Measurements from ENCODE around the gene SUMF2. TPM values are rescaled to one million over a fixed set of nuclear protein-coding genes. Genes with fewer than 3 reads are reported as not detected.
"Not testable (repeated sequence)": the region's sequence is repeated elsewhere in the genome, so short reads cannot be mapped to it uniquely, and the experiment has no call there.

SUMF2 gene
- total RNA-seq, 4 donors from 2014 or later = 61.2 to 110 (median 86.5) TPM

DNA sequence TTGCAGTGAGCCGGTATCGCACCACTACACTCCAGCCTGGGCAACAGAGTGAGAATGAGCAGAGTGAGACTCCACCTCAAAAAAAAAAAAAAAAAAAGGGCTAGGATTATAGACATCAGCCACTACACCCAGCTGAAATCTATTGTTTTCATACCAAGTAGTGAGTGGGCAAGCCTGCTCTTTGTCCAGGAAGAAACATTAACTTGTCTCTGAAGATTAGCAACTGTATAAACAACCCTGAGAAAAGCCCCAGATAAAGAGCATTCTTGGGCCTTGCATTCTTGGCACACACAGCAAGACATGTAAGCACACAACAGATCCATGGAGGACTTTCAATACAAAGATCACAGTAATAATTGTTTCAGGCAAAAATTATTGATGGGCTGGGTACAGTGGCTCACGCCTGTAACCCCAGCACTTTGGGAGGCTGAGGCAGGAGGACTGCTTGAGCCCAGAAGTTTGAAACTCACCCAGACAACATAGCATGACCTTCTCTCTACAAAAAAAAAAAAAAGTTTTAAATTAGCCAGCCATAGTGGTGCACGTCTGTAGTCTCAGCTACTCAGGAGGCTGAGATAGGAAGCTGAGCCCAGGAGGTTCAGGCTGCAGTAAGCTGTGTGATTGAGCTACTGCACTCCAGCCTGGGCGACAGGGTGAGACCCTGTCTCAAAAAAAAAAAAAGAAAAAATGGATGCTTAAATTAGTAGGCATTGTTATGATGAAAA lies 17.2 kb upstream of the SUMF2 start:
- intact Hi-C loops (cut with DNase I; ENCODE audit: low total_unique reads) = no loop called here
- Histone ChIP-seq H3K27ac (peak overlapping the region; percentile 64 to 81), H3K4me3 (no peak overlapping the region), H3K36me3 (no peaks in the 10 kb centered on the region), H3K27me3 (no peaks in the 10 kb centered on the region), H3K4me1 (no peaks in the 10 kb centered on the region), H3K9me3 (no peaks in the 10 kb centered on the region)
- TF ChIP-seq POLR2A (IDR thresholded peaks at IDR 0.05) = no peak
- TF ChIP-seq, protein P1, sequence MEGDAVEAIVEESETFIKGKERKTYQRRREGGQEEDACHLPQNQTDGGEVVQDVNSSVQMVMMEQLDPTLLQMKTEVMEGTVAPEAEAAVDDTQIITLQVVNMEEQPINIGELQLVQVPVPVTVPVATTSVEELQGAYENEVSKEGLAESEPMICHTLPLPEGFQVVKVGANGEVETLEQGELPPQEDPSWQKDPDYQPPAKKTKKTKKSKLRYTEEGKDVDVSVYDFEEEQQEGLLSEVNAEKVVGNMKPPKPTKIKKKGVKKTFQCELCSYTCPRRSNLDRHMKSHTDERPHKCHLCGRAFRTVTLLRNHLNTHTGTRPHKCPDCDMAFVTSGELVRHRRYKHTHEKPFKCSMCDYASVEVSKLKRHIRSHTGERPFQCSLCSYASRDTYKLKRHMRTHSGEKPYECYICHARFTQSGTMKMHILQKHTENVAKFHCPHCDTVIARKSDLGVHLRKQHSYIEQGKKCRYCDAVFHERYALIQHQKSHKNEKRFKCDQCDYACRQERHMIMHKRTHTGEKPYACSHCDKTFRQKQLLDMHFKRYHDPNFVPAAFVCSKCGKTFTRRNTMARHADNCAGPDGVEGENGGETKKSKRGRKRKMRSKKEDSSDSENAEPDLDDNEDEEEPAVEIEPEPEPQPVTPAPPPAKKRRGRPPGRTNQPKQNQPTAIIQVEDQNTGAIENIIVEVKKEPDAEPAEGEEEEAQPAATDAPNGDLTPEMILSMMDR (IDR thresholded peaks at IDR 0.05) = no peak
- DNase-seq = no peak

- H3K27ac ChIP-seq = peak overlapping the region; percentile 64 to 81
- intact Hi-C loops (cut with DNase I; ENCODE audit: low total_unique reads); H3K4me1 ChIP-seq: not testable (repeated sequence)
Observed at GRCh38 chr7:56047446-56048116, 16.5 kb upstream of the SUMF2 start.

DNA sequence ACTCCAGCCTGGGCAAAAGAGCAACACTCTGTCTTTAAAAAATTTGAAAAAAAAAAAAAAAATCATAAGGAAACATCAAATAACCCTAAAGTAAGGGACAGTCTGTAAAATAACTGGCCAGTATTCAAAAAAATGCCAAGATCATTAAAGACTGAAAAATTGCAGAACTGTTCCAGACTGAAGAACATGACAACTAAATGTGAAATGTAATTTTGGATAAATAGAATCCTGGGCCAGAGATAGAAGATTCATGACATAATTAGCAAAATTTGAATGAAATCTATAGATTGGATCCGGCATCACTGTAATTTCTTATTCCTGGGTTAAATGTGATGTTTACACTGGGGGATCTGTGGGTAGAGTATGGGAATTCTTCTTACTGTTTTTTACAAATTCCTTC lies 15.8 kb upstream of the SUMF2 start:
- Histone ChIP-seq H3K36me3 (no peaks in the 10 kb centered on the region), H3K9me3 (no peaks in the 10 kb centered on the region), H3K4me3 (no peak overlapping the region), H3K27ac (peak overlapping the region; percentile 64 to 81), H3K27me3 (no peaks in the 10 kb centered on the region), H3K4me1 (no peaks in the 10 kb centered on the region)
- TF ChIP-seq, protein P1 (IDR thresholded peaks at IDR 0.05) = no peak
- TF ChIP-seq POLR2A (IDR thresholded peaks at IDR 0.05) = no peak
- DNase-seq = no peak
- intact Hi-C loops (cut with DNase I; ENCODE audit: low total_unique reads) = no loop called here

More at GRCh38 chr7:56047446-56048116, 16.5 kb upstream of the SUMF2 start:
- not testable (repeated sequence) for H3K36me3 ChIP-seq, H3K4me3 ChIP-seq, H3K9me3 ChIP-seq, DNase-seq, H3K27me3 ChIP-seq

DNA sequence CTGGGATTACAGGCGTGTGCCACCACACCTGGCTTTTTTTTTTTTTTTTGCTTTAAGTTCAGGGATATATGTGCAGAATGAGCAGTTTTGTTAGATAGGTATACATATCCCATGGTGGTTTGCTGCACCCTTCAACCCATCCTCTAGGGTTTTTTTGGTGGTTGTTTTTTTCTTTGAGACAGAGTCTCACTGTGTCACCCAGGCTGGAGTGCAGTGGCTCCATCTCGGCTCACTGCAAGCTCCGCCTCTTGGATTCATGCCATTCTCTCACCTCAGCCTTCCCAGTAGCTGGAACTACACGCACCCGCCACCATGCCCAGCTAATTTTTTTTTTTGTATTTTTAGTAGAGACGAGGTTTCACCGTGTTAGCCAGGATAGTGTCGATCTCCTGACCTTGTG lies 15.3 kb upstream of the SUMF2 start:
- DNase-seq; H3K4me3 ChIP-seq; H3K4me1 ChIP-seq; H3K27me3 ChIP-seq; intact Hi-C loops (cut with DNase I; ENCODE audit: low total_unique reads); H3K9me3 ChIP-seq; H3K36me3 ChIP-seq: not testable (repeated sequence)
- H3K27ac ChIP-seq = peak overlapping the region in 1 of 2 donors; percentile 81

DNA sequence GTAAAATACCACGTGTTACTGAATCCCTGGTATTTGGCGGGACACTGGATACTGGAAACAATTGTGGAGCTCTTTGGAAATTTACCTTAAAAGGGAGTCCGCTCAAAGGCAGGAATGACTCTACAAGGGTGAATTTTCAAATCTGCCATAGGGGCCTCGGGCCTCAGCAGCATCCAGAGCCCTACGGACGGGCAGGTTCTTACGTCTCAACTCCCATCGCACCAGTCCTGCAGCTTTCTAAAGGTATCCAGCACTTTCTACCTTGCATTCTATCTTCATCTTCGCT lies 13.1 kb upstream of the SUMF2 start:
- Histone ChIP-seq H3K27me3 (no peaks in the 10 kb centered on the region), H3K4me3 (peak overlapping the region; percentile 82 to 90), H3K9me3 (no peaks in the 10 kb centered on the region), H3K36me3 (no peaks in the 10 kb centered on the region), H3K4me1 (no peaks in the 10 kb centered on the region), H3K27ac (peak overlapping the region; percentile 91 to 95)
- TF ChIP-seq POLR2A (IDR thresholded peaks at IDR 0.05) = no peak
- TF ChIP-seq, protein P1 (IDR thresholded peaks at IDR 0.05) = no peak
- no peak for DNase-seq
- intact Hi-C loops (cut with DNase I; ENCODE audit: low total_unique reads) = no loop called here

GRCh38 chr7:56051339-56052191 lies 12.5 kb upstream of the SUMF2 start, which contains the start of the genes CCT6A and PSPH:
Gene CCT6A (plus strand): TSS chr7:56051765. CDS start chr7:56051849, 84 bp downstream.
Gene PSPH (minus strand): TSS chr7:56051444. CDS start chr7:56021212, 30,232 bp downstream.
- peak within 1 kb of the TSS; percentile 91 to 95 for H3K27ac ChIP-seq

More at GRCh38 chr7:56051339-56052191, 12.5 kb upstream of the SUMF2 start, which contains the start of the genes CCT6A and PSPH:
- H3K9me3 ChIP-seq = no peaks in the 10 kb centered on the region
- intact Hi-C loops (cut with DNase I; ENCODE audit: low total_unique reads) = no loop called here
- no peaks in the 10 kb centered on the region for H3K4me1 ChIP-seq
- TF ChIP-seq, protein P1 (IDR thresholded peaks at IDR 0.05) = peak in 1 of 4 experiments; percentile 18
- peak; percentile 64 to 86 for TF ChIP-seq POLR2A (IDR thresholded peaks at IDR 0.05)
- H3K36me3 ChIP-seq = no peaks in the 10 kb centered on the region
- no peaks in the 10 kb centered on the region for H3K27me3 ChIP-seq
- H3K4me3 ChIP-seq = peak within 1 kb of the TSS; percentile 82 to 90
- DNase-seq = peak; percentile 97 to 98
